Thyroid gland (tissue), 4 donors: ENCODE measurements around the gene ABHD15.

ENCODE experiments used
- POLR2A ChIP-seq, 2 donors: fragments of 450-650 bp; IDR thresholded peaks; one replicate each; pipeline ENCODE4 v1.6.1; 2017; ENCODE audit warnings: antibody characterized with exemption in 2 of 2, mild to moderate bottlenecking in 2 of 2, moderate library complexity in 1 of 2
- TF ChIP-seq, protein P1 (sequence below), 6 experiments: fragments of 200-600 bp in 3 of 6; fragments of 450-650 bp in 3 of 6; sonication (generic) in 3 of 6; IDR thresholded peaks; one replicate each; pipeline ENCODE4 v1.5.1; 2016 to 2019; ENCODE audit warnings: antibody characterized with exemption in 6 of 6, mild to moderate bottlenecking in 2 of 6, inconsistent platforms in 1 of 6, moderate library complexity in 1 of 6

DNA sequence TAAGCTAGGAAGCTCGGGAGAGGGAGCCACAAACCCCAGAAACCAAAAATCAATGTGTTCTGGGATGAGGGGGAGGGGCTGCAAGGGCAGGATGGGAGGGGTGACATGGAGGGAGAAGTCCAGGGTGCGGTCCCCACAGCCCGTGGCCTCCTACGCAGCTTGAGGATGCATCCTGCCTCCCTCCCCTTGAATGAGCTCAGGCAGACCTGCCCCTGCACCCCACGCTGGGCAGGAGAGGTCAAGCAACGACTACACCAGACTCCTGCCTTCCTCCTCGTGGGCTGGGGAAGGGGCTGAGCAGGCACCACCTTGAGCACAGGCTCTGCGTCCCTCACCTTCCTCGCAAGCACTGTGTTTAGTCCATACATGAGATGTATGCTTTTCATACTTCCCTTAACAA is 30.0 kb upstream of the ABHD15 start:
- TF ChIP-seq, protein P1, sequence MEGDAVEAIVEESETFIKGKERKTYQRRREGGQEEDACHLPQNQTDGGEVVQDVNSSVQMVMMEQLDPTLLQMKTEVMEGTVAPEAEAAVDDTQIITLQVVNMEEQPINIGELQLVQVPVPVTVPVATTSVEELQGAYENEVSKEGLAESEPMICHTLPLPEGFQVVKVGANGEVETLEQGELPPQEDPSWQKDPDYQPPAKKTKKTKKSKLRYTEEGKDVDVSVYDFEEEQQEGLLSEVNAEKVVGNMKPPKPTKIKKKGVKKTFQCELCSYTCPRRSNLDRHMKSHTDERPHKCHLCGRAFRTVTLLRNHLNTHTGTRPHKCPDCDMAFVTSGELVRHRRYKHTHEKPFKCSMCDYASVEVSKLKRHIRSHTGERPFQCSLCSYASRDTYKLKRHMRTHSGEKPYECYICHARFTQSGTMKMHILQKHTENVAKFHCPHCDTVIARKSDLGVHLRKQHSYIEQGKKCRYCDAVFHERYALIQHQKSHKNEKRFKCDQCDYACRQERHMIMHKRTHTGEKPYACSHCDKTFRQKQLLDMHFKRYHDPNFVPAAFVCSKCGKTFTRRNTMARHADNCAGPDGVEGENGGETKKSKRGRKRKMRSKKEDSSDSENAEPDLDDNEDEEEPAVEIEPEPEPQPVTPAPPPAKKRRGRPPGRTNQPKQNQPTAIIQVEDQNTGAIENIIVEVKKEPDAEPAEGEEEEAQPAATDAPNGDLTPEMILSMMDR (IDR thresholded peaks at IDR 0.05), result no peak
- no peak for TF ChIP-seq POLR2A (IDR thresholded peaks at IDR 0.05)
